C4-2B (cell line): ENCODE results near the gene DEDD.

Experiments used
- H3K27ac ChIP-seq: fragments of 450-650 bp; 2 replicates; pipeline ENCODE4 v1.5.1; 2017
- CTCF ChIP-seq: fragments of 450-650 bp; conservative IDR thresholded peaks from 2 replicates; pipeline ENCODE4 v1.5.1; 2017; ENCODE audit warnings: mild to moderate bottlenecking
- ZFX ChIP-seq: fragments of 450-650 bp; IDR thresholded peaks from 2 replicates; pipeline ENCODE4 v1.6.1; 2017

DEDD gene

GRCh38 chr1:161157867-161158266, 25.4 kb upstream of the DEDD start:
- no peak overlapping the region for H3K27ac ChIP-seq
- TF ChIP-seq ZFX (no peak), CTCF (no peak)

- TF ChIP-seq CTCF = no peak
- no peak for TF ChIP-seq ZFX
Observed at GRCh38 chr1:161153682-161154337, 21.3 kb upstream of the DEDD start, which contains the start of gene UFC1. TSS of gene UFC1 (plus strand) at chr1:161153978. CDS start at chr1:161153998, 20 bp downstream.

GRCh38 chr1:161153176-161153575, 20.7 kb upstream of the DEDD start:
- H3K27ac ChIP-seq = peak overlapping the region; percentile 98
- TF ChIP-seq CTCF (no peak), ZFX (no peak)

More at GRCh38 chr1:161153682-161154337, 21.3 kb upstream of the DEDD start, which contains the start of gene UFC1:
- peak within 1 kb of the TSS; percentile 98 for H3K27ac ChIP-seq

- no peak overlapping the region for H3K27ac ChIP-seq
Observed at GRCh38 chr1:161145832-161146231, 13.4 kb upstream of the DEDD start.

GRCh38 chr1:161140755-161141400, 8.4 kb upstream of the DEDD start:
- H3K27ac ChIP-seq = no peak overlapping the region
- no peak for TF ChIP-seq CTCF
- TF ChIP-seq ZFX = no peak

More at GRCh38 chr1:161145832-161146231, 13.4 kb upstream of the DEDD start:
- TF ChIP-seq CTCF (no peak), ZFX (no peak)

GRCh38 chr1:161139766-161140165, 7.3 kb upstream of the DEDD start:
- TF ChIP-seq ZFX = no peak
- peak; percentile 75 for TF ChIP-seq CTCF
- no peak overlapping the region for H3K27ac ChIP-seq

- no peak for TF ChIP-seq CTCF
- TF ChIP-seq ZFX = no peak
- H3K27ac ChIP-seq = no peak overlapping the region
Observed at GRCh38 chr1:161138431-161138830, 6.0 kb upstream of the DEDD start.
